ENCODE measurements around the gene PXYLP1. TPM values are rescaled to one million over a fixed set of nuclear protein-coding genes. Genes with fewer than 3 reads are reported as not detected.

PXYLP1 gene
- total RNA-seq, 2 donors from 2014 or later: 12.0 to 15.3 TPM

DNA sequence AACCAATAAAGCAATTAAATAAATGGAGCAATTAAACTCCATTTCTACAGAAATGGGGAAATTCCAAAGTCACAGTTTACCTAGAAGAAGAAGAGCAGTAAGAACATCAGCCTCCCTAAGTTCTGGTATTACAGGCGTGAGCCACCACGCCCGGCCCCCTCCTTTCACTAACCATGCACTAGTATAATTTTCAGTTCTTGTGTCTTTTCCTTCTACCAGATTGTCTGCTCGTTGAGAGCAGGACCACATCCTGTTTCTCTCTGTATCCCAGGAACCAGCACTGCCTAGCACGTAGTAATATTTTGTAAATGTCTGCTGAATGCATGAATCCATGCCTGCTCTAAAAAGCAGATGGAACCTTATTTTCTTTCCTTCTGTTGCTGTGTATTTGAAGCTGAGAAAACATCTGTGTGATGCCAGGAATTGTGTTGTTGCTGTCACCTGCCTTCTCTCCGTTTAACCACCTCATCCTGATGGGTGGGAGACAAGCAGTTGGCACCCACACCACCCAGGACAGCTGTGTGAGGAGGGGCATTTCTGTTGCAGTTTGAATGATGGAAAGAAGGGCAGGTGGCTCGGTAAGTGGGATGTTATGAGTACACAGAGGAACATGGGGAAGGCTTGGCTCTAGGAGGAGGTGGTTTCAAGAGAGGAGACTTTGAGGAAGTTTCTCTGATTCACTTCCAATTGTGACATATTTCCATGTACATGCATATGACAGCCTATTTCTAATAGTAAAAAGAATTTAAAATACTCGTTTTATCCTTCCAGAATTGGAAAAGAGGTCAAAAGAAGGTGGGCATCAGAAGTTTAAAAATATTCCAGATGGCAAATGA lies 30.1 kb downstream of the PXYLP1 start:
- Histone ChIP-seq H3K27ac (no peak overlapping the region), H3K4me3 (no peak overlapping the region), H3K9me3 (no peaks in the 10 kb centered on the region), H3K36me3 (no peaks in the 10 kb centered on the region), H3K27me3 (replicated peaks; ENCODE audit: insufficient read depth) (no peaks in the 10 kb centered on the region), H3K4me1 (replicated peaks) (no peaks in the 10 kb centered on the region)
- DNase-seq (ENCODE audit: low spot score): no peak
- WGBS: 80% methylated on average over 8 of the region's 8 CpGs
- intact Hi-C loops (cut with DNase I): no loop called here
- TF ChIP-seq POLR2AphosphoS5 (IDR thresholded peaks at IDR 0.05): no peak
- TF ChIP-seq POLR2A (IDR thresholded peaks at IDR 0.05): no peak
- TF ChIP-seq, protein P1, sequence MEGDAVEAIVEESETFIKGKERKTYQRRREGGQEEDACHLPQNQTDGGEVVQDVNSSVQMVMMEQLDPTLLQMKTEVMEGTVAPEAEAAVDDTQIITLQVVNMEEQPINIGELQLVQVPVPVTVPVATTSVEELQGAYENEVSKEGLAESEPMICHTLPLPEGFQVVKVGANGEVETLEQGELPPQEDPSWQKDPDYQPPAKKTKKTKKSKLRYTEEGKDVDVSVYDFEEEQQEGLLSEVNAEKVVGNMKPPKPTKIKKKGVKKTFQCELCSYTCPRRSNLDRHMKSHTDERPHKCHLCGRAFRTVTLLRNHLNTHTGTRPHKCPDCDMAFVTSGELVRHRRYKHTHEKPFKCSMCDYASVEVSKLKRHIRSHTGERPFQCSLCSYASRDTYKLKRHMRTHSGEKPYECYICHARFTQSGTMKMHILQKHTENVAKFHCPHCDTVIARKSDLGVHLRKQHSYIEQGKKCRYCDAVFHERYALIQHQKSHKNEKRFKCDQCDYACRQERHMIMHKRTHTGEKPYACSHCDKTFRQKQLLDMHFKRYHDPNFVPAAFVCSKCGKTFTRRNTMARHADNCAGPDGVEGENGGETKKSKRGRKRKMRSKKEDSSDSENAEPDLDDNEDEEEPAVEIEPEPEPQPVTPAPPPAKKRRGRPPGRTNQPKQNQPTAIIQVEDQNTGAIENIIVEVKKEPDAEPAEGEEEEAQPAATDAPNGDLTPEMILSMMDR (IDR thresholded peaks at IDR 0.05): no peak

DNA sequence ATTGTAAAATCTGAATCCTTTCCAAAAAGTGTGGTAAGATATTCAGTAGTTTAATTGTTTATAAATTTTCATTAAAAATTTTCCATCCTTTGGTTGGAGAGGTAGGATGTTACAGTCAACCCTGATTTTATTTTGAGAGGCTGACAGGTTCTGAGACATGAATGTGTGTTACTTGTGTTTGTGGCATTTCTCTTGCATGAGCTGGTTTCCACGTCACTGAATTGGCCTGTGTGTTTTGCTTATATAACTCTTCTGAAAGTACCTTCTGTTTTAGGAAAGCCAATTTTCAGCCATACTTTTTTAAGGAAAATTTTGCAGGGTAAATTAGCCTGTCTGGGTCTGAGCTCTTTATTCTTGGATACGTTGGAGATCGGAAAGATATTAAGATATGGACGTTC lies 30.7 kb downstream of the PXYLP1 start:
- H3K27ac ChIP-seq: no peak overlapping the region
- intact Hi-C loops (cut with DNase I): no loop called here

GRCh38 chr3:141266186-141266585 lies 34.6 kb downstream of the PXYLP1 start:
- H3K27me3 ChIP-seq (replicated peaks; ENCODE audit: insufficient read depth): no peaks in the 10 kb centered on the region
- intact Hi-C loops (cut with DNase I): no loop called here
- WGBS: 90% methylated on average over 9 of the region's 9 CpGs
- H3K27ac ChIP-seq: no peak overlapping the region
- H3K36me3 ChIP-seq: no peaks in the 10 kb centered on the region
- no peaks in the 10 kb centered on the region for H3K9me3 ChIP-seq
- TF ChIP-seq, protein P1 (IDR thresholded peaks at IDR 0.05): no peak
- TF ChIP-seq POLR2AphosphoS5 (IDR thresholded peaks at IDR 0.05) (no peak), POLR2A (IDR thresholded peaks at IDR 0.05) (no peak)
- H3K4me3 ChIP-seq: no peak overlapping the region
- DNase-seq (ENCODE audit: low spot score): no peak
- no peaks in the 10 kb centered on the region for H3K4me1 ChIP-seq (replicated peaks)

More for the DNA sequence above, 30.7 kb downstream of the PXYLP1 start:
- TF ChIP-seq POLR2A (IDR thresholded peaks at IDR 0.05): no peak
- TF ChIP-seq, protein P1 (IDR thresholded peaks at IDR 0.05): no peak
- no peak for TF ChIP-seq POLR2AphosphoS5 (IDR thresholded peaks at IDR 0.05)
- H3K4me1 ChIP-seq (replicated peaks): no peaks in the 10 kb centered on the region
- no peaks in the 10 kb centered on the region for H3K9me3 ChIP-seq
- H3K36me3 ChIP-seq: no peaks in the 10 kb centered on the region
- H3K27me3 ChIP-seq (replicated peaks; ENCODE audit: insufficient read depth): no peaks in the 10 kb centered on the region
- no peak overlapping the region for H3K4me3 ChIP-seq
- 73% methylated on average over 4 of the region's 4 CpGs for WGBS
- DNase-seq (ENCODE audit: low spot score): no peak

- DNase-seq (ENCODE audit: low spot score): no peak
- no peak overlapping the region for H3K27ac ChIP-seq
- H3K4me3 ChIP-seq: no peak overlapping the region
- no peaks in the 10 kb centered on the region for H3K27me3 ChIP-seq (replicated peaks; ENCODE audit: insufficient read depth)
- intact Hi-C loops (cut with DNase I): no loop called here
- H3K4me1 ChIP-seq (replicated peaks): no peaks in the 10 kb centered on the region
- no peak for TF ChIP-seq POLR2A (IDR thresholded peaks at IDR 0.05)
- TF ChIP-seq POLR2AphosphoS5 (IDR thresholded peaks at IDR 0.05): no peak
- TF ChIP-seq, protein P1 (IDR thresholded peaks at IDR 0.05): no peak
- 75% methylated on average over 13 of the region's 13 CpGs for WGBS
- H3K9me3 ChIP-seq: no peaks in the 10 kb centered on the region
- H3K36me3 ChIP-seq: no peaks in the 10 kb centered on the region
These were observed 35.4 kb downstream of the PXYLP1 start for GRCh38 chr3:141266797-141267555.

Data from prostate gland (tissue), 2 donors.